ENCODE data around the gene ARL16.

DNA sequence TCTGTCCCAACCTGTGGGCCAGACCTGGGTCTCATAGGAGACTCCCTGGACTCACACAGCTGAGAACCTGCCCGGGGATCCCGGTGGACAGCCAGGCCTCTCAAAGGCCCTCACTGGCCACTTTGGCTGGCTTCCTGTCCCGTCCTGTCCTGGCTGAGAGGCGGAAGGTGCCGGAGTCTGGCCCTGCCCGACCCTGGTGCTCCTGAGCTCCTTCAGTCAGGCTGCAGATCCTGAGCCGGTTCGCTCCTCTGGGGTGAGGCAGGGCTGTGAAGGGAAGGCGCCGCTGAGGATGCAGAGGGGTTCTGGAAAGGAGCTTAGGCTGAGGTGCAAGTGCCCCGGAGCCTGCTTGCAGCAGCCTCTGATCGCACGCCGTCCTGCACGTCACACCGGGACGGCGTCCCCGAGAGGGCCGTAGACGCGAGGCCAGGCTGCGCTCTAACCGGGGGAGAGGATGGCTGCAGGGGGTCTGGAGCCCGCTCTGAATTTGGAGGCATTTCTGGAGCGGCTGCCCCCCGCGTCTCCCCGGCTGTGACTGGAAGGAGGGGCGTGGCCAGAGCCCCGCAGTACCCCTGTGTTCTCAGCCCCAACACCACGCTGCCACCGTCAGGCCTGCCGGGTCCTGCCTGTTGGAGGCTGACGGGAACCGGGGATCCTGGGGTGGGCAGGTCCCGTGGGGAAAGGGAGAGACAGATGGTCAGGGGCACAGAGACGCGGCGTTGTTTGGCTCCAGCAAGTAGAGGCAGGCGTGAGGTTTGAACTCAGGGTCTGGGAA, 4.4 kb upstream of the ARL16 start:
- TF ChIP-seq, protein P1, sequence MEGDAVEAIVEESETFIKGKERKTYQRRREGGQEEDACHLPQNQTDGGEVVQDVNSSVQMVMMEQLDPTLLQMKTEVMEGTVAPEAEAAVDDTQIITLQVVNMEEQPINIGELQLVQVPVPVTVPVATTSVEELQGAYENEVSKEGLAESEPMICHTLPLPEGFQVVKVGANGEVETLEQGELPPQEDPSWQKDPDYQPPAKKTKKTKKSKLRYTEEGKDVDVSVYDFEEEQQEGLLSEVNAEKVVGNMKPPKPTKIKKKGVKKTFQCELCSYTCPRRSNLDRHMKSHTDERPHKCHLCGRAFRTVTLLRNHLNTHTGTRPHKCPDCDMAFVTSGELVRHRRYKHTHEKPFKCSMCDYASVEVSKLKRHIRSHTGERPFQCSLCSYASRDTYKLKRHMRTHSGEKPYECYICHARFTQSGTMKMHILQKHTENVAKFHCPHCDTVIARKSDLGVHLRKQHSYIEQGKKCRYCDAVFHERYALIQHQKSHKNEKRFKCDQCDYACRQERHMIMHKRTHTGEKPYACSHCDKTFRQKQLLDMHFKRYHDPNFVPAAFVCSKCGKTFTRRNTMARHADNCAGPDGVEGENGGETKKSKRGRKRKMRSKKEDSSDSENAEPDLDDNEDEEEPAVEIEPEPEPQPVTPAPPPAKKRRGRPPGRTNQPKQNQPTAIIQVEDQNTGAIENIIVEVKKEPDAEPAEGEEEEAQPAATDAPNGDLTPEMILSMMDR (IDR thresholded peaks at IDR 0.05): no peak
- no peak for TF ChIP-seq OVOL2 (CRISPR knock-in tag; IDR thresholded peaks at IDR 0.05; ENCODE audit: borderline replicate concordance)
- TF ChIP-seq SP1 (CRISPR knock-in tag; conservative IDR thresholded peaks at IDR 0.05): no peak
